ENCODE measurements around the gene CRBN.

DNA sequence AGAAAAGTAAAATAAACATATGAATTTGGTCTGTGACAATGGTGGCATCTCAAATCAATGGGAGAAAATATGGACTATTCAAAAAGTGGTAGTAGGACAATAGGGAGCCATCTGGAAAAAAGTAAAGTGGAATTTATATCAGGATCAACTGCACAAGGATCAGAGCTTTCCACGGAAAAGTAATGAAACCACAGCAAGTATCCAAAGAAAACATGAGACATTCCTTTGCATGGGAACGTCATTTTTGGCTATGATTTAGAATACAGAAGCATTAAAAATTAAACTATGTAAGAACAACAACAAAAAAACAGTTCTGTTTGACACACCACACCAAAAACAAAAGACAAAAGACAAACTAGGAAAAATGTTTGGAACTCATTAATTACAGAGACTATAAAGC is 18.7 kb downstream of the CRBN start:
- no peak for TF ChIP-seq POLR2A (IDR thresholded peaks at IDR 0.05)
- TF ChIP-seq, protein P1, sequence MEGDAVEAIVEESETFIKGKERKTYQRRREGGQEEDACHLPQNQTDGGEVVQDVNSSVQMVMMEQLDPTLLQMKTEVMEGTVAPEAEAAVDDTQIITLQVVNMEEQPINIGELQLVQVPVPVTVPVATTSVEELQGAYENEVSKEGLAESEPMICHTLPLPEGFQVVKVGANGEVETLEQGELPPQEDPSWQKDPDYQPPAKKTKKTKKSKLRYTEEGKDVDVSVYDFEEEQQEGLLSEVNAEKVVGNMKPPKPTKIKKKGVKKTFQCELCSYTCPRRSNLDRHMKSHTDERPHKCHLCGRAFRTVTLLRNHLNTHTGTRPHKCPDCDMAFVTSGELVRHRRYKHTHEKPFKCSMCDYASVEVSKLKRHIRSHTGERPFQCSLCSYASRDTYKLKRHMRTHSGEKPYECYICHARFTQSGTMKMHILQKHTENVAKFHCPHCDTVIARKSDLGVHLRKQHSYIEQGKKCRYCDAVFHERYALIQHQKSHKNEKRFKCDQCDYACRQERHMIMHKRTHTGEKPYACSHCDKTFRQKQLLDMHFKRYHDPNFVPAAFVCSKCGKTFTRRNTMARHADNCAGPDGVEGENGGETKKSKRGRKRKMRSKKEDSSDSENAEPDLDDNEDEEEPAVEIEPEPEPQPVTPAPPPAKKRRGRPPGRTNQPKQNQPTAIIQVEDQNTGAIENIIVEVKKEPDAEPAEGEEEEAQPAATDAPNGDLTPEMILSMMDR (IDR thresholded peaks at IDR 0.05) = no peak
- TF ChIP-seq EP300 (IDR thresholded peaks at IDR 0.05) = no peak
